DMS79 (cell line): Measurements from ENCODE around the gene SERHL2.
"Not testable (repeated sequence)": the region's sequence is repeated elsewhere in the genome, so short reads cannot be mapped to it uniquely, and the experiment has no call there.

Experiments
- DNase-seq: peaks from one replicate; lab custom pipeline; 2025; lab: John Stamatoyannopoulos, UW

Gene SERHL2

GRCh38 chr22:42536166-42536565, 17.6 kb upstream of the SERHL2 start:
- DNase-seq, result no peak

- DNase-seq, result not testable (repeated sequence)
Measured at GRCh38 chr22:42536634-42537033, 17.1 kb upstream of the SERHL2 start.

GRCh38 chr22:42537199-42537831, 16.4 kb upstream of the SERHL2 start:
- DNase-seq, result not testable (repeated sequence)

- not testable (repeated sequence) for DNase-seq
Measured at GRCh38 chr22:42539236-42539771, 14.5 kb upstream of the SERHL2 start.

GRCh38 chr22:42544686-42545085, 9.1 kb upstream of the SERHL2 start:
- no peak for DNase-seq

- no peak for DNase-seq
Measured at GRCh38 chr22:42547562-42547961, 6.2 kb upstream of the SERHL2 start.

- DNase-seq, result not testable (repeated sequence)
Measured at GRCh38 chr22:42548126-42548525, 5.6 kb upstream of the SERHL2 start.

GRCh38 chr22:42548597-42549330, 5.0 kb upstream of the SERHL2 start:
- DNase-seq, result no peak

GRCh38 chr22:42549331-42550060, 4.3 kb upstream of the SERHL2 start:
- DNase-seq, result no peak

- not testable (repeated sequence) for DNase-seq
Measured at GRCh38 chr22:42552294-42552647, 1.5 kb upstream of the SERHL2 start.

- peak; percentile 8 for DNase-seq
Measured at GRCh38 chr22:42560381-42560780, 6.6 kb downstream of the SERHL2 start.

- DNase-seq, result no peak
Measured at GRCh38 chr22:42560781-42561180, 7.0 kb downstream of the SERHL2 start.

- no peak for DNase-seq
Measured at GRCh38 chr22:42561856-42562255, 8.1 kb downstream of the SERHL2 start.

GRCh38 chr22:42562279-42562678, 8.5 kb downstream of the SERHL2 start:
- no peak for DNase-seq

GRCh38 chr22:42562684-42563083, 8.9 kb downstream of the SERHL2 start:
- no peak for DNase-seq

GRCh38 chr22:42563943-42564342, 10.2 kb downstream of the SERHL2 start:
- not testable (repeated sequence) for DNase-seq

- no peak for DNase-seq
Measured at GRCh38 chr22:42564699-42565098, 10.9 kb downstream of the SERHL2 start.

- no peak for DNase-seq
Measured at GRCh38 chr22:42565956-42566355, 12.2 kb downstream of the SERHL2 start.

- not testable (repeated sequence) for DNase-seq
Measured at GRCh38 chr22:42567950-42568349, 14.2 kb downstream of the SERHL2 start.

- DNase-seq, result not testable (repeated sequence)
Measured at GRCh38 chr22:42570580-42570979, 16.8 kb downstream of the SERHL2 start.

- DNase-seq, result not testable (repeated sequence)
Measured at GRCh38 chr22:42571068-42571467, 17.3 kb downstream of the SERHL2 start.

GRCh38 chr22:42574046-42574445, 20.3 kb downstream of the SERHL2 start:
- not testable (repeated sequence) for DNase-seq

- not testable (repeated sequence) for DNase-seq
Measured at GRCh38 chr22:42574468-42574867, 20.7 kb downstream of the SERHL2 start.
